OCI-LY1 (cell line): ENCODE measurements around the gene HYAL2.

Experiments used
- H2AFZ ChIP-seq: fragments of 200-600 bp; sonication (generic), shearing (Covaris generic); 2 replicates; pipeline ENCODE4 v1.6.0; 2014; ENCODE audit warnings: antibody characterized with exemption, mild to moderate bottlenecking, low read length
- H3F3A ChIP-seq: fragments of 200-600 bp; sonication (generic), shearing (Covaris generic); 2 replicates; pipeline ENCODE4 v1.6.0; 2014; ENCODE audit warnings: mild to moderate bottlenecking, antibody characterized with exemption, low read length, moderate library complexity; ENCODE audit not compliant: insufficient read depth
- H3K27ac ChIP-seq: fragments of 200-600 bp; sonication (generic); 2 replicates; pipeline ENCODE4 v1.5.1; 2014; ENCODE audit warnings: low read length, mixed run types, mild to moderate bottlenecking, low read depth; ENCODE audit not compliant: poor library complexity, severe bottlenecking
- H3K27me3 ChIP-seq: fragments of 200-600 bp; sonication (generic); 2 replicates; pipeline ENCODE4 v1.6.0; 2014; ENCODE audit warnings: antibody characterized with exemption, mild to moderate bottlenecking, low read length, moderate library complexity; ENCODE audit not compliant: insufficient read depth
- H3K36me3 ChIP-seq: fragments of 200-600 bp; sonication (generic); 2 replicates; pipeline ENCODE4 v1.6.1; 2014; ENCODE audit warnings: mild to moderate bottlenecking, antibody characterized with exemption, low read length, moderate library complexity, mixed read lengths; ENCODE audit not compliant: insufficient read depth
- H3K4me1 ChIP-seq: fragments of 200-600 bp; sonication (generic); 2 replicates; pipeline ENCODE4 v1.5.1; 2014; ENCODE audit warnings: mild to moderate bottlenecking, low read length, moderate library complexity; ENCODE audit not compliant: insufficient read depth, severe bottlenecking
- H3K4me2 ChIP-seq: fragments of 200-600 bp; sonication (generic), shearing (Covaris generic); 2 replicates; pipeline ENCODE4 v1.6.1; 2014; ENCODE audit warnings: low read length
- H3K4me3 ChIP-seq: fragments of 200-600 bp; sonication (generic); 2 replicates; pipeline ENCODE4 v1.5.1; 2014; ENCODE audit warnings: low read length, low read depth, mild to moderate bottlenecking, mixed read lengths; ENCODE audit not compliant: poor library complexity, severe bottlenecking
- H3K79me2 ChIP-seq: fragments of 200-600 bp; shearing (Covaris generic); 2 replicates; pipeline ENCODE4 v1.6.1; 2016; ENCODE audit warnings: mixed run types, low read length, mixed read lengths; ENCODE audit not compliant: insufficient read depth
- H3K9ac ChIP-seq: fragments of 200-600 bp; sonication (generic), shearing (Covaris generic); 2 replicates; pipeline ENCODE4 v1.6.1; 2014; ENCODE audit warnings: mild to moderate bottlenecking, low read length, mixed read lengths
- H3K9me2 ChIP-seq: fragments of 200-600 bp; sonication (generic), shearing (Covaris generic); 2 replicates; pipeline ENCODE4 v1.6.1; 2014; ENCODE audit warnings: low read depth, mild to moderate bottlenecking, low read length, mixed read lengths
- H3K9me3 ChIP-seq: fragments of 200-600 bp; shearing (Covaris generic); 2 replicates; pipeline ENCODE4 v1.6.1; 2014; ENCODE audit warnings: low read length, mixed read lengths
- H4K20me1 ChIP-seq: fragments of 200-600 bp; sonication (generic), shearing (Covaris generic); 2 replicates; pipeline ENCODE4 v1.6.0; 2016; ENCODE audit warnings: mild to moderate bottlenecking, low read length; ENCODE audit not compliant: insufficient read depth
- EZH2 ChIP-seq: fragments of 200-600 bp; sonication (generic), shearing (Covaris generic); IDR thresholded peaks from 2 replicates; pipeline ENCODE4 v1.8.0; 2017; ENCODE audit warnings: borderline replicate concordance, mixed run types, mild to moderate bottlenecking, antibody characterized with exemption, low read length, moderate library complexity, mixed read lengths
- TF ChIP-seq, protein P1 (sequence below): fragments of 200-600 bp; sonication (generic), shearing (Covaris generic); IDR thresholded peaks from 2 replicates; pipeline ENCODE4 v1.5.1; 2017; ENCODE audit warnings: mild to moderate bottlenecking, antibody characterized with exemption, low read length, moderate library complexity, mixed read lengths

The HYAL2 gene

DNA sequence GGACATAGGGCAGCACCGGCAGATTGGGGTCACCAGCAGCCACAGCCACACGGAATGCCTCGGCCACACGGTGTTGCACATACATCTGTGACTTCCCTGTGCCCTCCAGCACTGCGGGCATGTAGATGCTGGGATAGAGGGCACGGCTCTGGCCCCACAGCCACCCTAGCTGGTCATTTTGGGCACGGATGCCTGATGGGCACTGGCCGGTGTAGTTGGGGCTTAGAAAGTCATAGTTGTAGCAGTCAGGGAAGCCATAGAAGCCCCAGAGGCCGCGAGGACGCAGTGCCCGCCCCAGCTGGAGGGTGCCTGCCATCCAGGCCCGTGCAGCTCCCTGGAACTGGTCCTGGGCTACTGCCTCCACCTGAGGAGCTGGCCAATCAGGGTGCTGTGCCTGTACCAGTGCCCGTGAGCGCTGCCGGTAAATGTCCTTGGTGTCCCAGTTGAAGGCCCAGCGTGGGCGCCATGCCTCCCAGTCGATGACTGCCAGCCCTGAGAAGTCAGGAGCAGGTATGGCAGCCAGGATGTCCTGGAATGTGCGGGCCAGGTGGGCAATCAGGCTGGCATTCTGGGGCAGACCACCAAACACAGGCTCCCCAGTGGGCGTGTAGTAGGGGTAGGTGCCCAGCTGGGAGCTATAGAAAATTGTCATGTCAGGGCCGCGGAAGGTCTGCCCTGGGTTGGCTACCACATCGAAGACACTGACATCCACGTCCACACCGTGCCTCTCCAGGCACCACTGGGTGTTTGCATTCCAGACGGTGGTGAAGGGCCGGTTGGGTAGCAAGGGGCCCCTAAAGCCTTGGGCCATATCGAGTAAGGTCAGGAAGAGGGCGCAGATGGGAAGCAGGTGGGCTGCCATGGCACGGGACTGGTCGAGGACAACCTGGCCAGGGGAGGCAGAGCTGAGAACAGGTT is 20.2 kb downstream of the HYAL2 start:
- Histone ChIP-seq H3K4me3 (no peak overlapping the region), H3K36me3 (no peaks in the 10 kb centered on the region; the same call in 1 of the 2 replicates), H3K4me1 (peaks cover 21% of the 10 kb centered on the region), H3K27ac (no peak overlapping the region), H3K9ac (no peak overlapping the region), H3K9me3 (no peaks in the 10 kb centered on the region), H3K9me2 (no peaks in the 10 kb centered on the region), H3K79me2 (no peaks in the 10 kb centered on the region), H2AFZ (no peak overlapping the region), H3K4me2 (no peak overlapping the region), H3F3A (no peaks in the 10 kb centered on the region), H3K27me3 (no peaks in the 10 kb centered on the region), H4K20me1 (no peaks in the 10 kb centered on the region)
- TF ChIP-seq, protein P1, sequence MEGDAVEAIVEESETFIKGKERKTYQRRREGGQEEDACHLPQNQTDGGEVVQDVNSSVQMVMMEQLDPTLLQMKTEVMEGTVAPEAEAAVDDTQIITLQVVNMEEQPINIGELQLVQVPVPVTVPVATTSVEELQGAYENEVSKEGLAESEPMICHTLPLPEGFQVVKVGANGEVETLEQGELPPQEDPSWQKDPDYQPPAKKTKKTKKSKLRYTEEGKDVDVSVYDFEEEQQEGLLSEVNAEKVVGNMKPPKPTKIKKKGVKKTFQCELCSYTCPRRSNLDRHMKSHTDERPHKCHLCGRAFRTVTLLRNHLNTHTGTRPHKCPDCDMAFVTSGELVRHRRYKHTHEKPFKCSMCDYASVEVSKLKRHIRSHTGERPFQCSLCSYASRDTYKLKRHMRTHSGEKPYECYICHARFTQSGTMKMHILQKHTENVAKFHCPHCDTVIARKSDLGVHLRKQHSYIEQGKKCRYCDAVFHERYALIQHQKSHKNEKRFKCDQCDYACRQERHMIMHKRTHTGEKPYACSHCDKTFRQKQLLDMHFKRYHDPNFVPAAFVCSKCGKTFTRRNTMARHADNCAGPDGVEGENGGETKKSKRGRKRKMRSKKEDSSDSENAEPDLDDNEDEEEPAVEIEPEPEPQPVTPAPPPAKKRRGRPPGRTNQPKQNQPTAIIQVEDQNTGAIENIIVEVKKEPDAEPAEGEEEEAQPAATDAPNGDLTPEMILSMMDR: no peak
- TF ChIP-seq EZH2: no peak

DNA sequence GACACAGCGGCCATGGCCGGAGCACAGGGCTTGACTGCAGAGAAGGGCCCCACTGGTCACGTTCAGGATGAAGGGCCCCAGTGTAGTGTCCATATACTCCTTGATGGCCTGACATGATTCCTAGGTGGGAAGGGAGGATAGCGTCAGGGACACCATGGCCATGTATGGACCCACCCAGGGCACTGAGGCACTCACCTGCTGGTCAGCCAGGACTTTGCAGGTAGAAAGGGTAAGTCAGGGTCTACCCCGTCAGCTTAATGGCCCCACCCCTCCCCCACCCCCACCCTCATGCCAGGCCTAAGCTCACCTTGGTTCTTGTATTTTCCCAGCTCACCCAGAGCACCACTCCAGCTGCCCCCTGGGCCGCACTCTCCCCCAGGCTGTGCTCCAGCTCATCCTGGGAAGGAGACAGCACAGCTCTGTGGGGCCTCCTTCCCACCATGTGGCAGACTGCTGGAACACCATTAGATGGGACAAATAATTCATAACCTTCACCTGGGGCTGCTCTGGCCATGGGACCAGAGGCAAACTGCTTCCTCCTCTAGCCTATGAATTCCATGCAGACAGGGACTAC is 21.8 kb downstream of the HYAL2 start:
- H3K4me2 ChIP-seq: peak overlapping the region; percentile 91
- H3K27me3 ChIP-seq: no peaks in the 10 kb centered on the region
- no peaks in the 10 kb centered on the region for H3K79me2 ChIP-seq
- TF ChIP-seq, protein P1: no peak
- H4K20me1 ChIP-seq: no peaks in the 10 kb centered on the region
- H3K9ac ChIP-seq: peak overlapping the region; percentile 79; the same call in 1 of the 2 replicates
- H2AFZ ChIP-seq: no peak overlapping the region
- H3K27ac ChIP-seq: peak overlapping the region; percentile 67
- no peaks in the 10 kb centered on the region for H3F3A ChIP-seq
- no peaks in the 10 kb centered on the region; the same call in 1 of the 2 replicates for H3K36me3 ChIP-seq
- no peaks in the 10 kb centered on the region for H3K9me2 ChIP-seq
- peaks cover 21% of the 10 kb centered on the region for H3K4me1 ChIP-seq
- no peaks in the 10 kb centered on the region for H3K9me3 ChIP-seq
- H3K4me3 ChIP-seq: peak overlapping the region; percentile 93

DNA sequence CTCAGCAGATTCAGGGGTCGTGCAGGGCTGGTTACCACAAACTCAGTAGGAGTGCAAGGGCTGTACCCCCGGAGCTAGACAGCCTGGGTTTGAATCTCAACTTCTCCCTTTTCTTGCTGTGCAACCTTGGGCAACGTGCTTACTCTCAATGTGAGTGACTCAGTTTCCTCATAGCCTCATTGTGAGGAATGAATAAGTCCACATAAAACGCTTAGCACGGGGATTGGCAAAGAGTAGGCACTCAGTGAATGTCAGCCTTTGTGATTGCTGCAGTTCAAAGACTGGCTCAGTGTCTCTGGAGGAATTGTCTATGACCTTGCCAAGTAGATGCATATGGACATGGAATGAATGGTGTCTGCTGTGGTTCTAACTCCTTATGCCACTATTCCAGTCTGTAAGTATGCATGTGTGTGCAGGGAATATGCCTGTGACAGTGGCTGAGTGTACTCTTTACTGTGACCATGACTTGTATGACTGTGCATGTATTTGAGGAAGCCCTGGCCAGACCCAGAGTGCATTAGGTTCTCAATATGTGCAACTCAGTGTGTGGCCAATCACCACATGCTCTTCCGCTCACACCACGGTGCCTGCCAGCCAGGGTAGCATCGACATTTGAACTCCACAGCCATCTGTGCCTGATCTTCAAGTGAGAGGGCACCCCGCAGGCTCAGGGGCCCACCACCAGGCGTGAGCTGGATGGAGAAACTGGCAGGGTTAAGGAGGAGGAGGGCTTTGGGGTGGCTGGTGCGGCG is 22.4 kb downstream of the HYAL2 start:
- Histone ChIP-seq H3K27ac (peak overlapping the region; percentile 67), H4K20me1 (no peaks in the 10 kb centered on the region), H3K27me3 (no peaks in the 10 kb centered on the region), H3K9me3 (no peaks in the 10 kb centered on the region), H3K9me2 (no peaks in the 10 kb centered on the region), H3K4me1 (peaks cover 21% of the 10 kb centered on the region), H3K4me2 (peak overlapping the region; percentile 91), H3F3A (no peaks in the 10 kb centered on the region), H3K36me3 (no peaks in the 10 kb centered on the region), H3K9ac (peak overlapping the region; percentile 79), H2AFZ (no peak overlapping the region), H3K79me2 (no peaks in the 10 kb centered on the region), H3K4me3 (peak overlapping the region; percentile 93)
- TF ChIP-seq, protein P1: no peak
- no peak for TF ChIP-seq EZH2
